GM18870 (cell line): ENCODE results near the gene NEU2.
"Not testable (repeated sequence)": the region's sequence is repeated elsewhere in the genome, so short reads cannot be mapped to it uniquely, and the experiment has no call there.

ENCODE experiments used
- ATAC-seq: cut with Tn5 transposase; IDR thresholded peaks from one replicate; pipeline ENCODE4 v1.9.1; 2021; ENCODE audit warnings: moderate library complexity; ENCODE audit not compliant: unreplicated experiment

The NEU2 gene

GRCh38 chr2:233009661-233010060 is 22.8 kb upstream of the NEU2 start:
- no peak for ATAC-seq

GRCh38 chr2:233010569-233011267 is 21.8 kb upstream of the NEU2 start:
- ATAC-seq, result no peak

GRCh38 chr2:233011268-233011650 is 21.2 kb upstream of the NEU2 start:
- ATAC-seq, result no peak

- ATAC-seq, result no peak
Observed at GRCh38 chr2:233011702-233012131, 20.8 kb upstream of the NEU2 start.

GRCh38 chr2:233012301-233012971 is 20.0 kb upstream of the NEU2 start:
- no peak for ATAC-seq

GRCh38 chr2:233013027-233013461 is 19.4 kb upstream of the NEU2 start, which contains the start of gene NGEF:
TSS of gene NGEF (minus strand) at chr2:233013256. CDS start at chr2:232974890, 38,366 bp downstream.
- ATAC-seq, result no peak

GRCh38 chr2:233013650-233014049 is 18.8 kb upstream of the NEU2 start:
- no peak for ATAC-seq

GRCh38 chr2:233015019-233015645 is 17.3 kb upstream of the NEU2 start:
- ATAC-seq, result no peak

GRCh38 chr2:233017947-233018346 is 14.5 kb upstream of the NEU2 start:
- no peak for ATAC-seq

GRCh38 chr2:233019610-233020009 is 12.9 kb upstream of the NEU2 start:
- ATAC-seq, result not testable (repeated sequence)

- no peak for ATAC-seq
Observed at GRCh38 chr2:233020454-233020853, 12.0 kb upstream of the NEU2 start.

GRCh38 chr2:233021771-233022170 is 10.7 kb upstream of the NEU2 start:
- no peak for ATAC-seq

- ATAC-seq, result no peak
Observed at GRCh38 chr2:233022561-233022960, 9.9 kb upstream of the NEU2 start.

- ATAC-seq, result no peak
Observed at GRCh38 chr2:233023007-233023760, 9.3 kb upstream of the NEU2 start.

- ATAC-seq, result no peak
Observed at GRCh38 chr2:233023761-233024410, 8.6 kb upstream of the NEU2 start.

GRCh38 chr2:233025706-233026105 is 6.8 kb upstream of the NEU2 start:
- no peak for ATAC-seq

GRCh38 chr2:233026198-233026813 is 6.2 kb upstream of the NEU2 start:
- no peak for ATAC-seq

GRCh38 chr2:233029321-233029720 is 3.2 kb upstream of the NEU2 start:
- no peak for ATAC-seq

- ATAC-seq, result no peak
Observed at GRCh38 chr2:233031556-233032500, 644 bp upstream of the NEU2 start.
